GM12872 (cell line): ENCODE measurements around the gene ROBO1.

ENCODE experiments used
- CTCF ChIP-seq: IDR thresholded peaks from 3 replicates; pipeline ENCODE4 v1.5.1; 2011; ENCODE audit warnings: low read depth, mild to moderate bottlenecking, low read length, moderate library complexity; ENCODE audit not compliant: insufficient read depth

Gene ROBO1

GRCh38 chr3:79366414-79366813 lies 401.4 kb downstream of the ROBO1 start:
- no peak for TF ChIP-seq CTCF

GRCh38 chr3:79364784-79365183 lies 403.0 kb downstream of the ROBO1 start:
- TF ChIP-seq CTCF, result no peak

GRCh38 chr3:79362571-79363270 lies 405.1 kb downstream of the ROBO1 start:
- TF ChIP-seq CTCF, result no peak

- peak; percentile 57 for TF ChIP-seq CTCF
Observed at GRCh38 chr3:79361748-79362378, 405.9 kb downstream of the ROBO1 start.

GRCh38 chr3:79358327-79358726 lies 409.5 kb downstream of the ROBO1 start:
- no peak for TF ChIP-seq CTCF

GRCh38 chr3:79354179-79354688 lies 413.6 kb downstream of the ROBO1 start:
- TF ChIP-seq CTCF, result no peak

GRCh38 chr3:79351699-79352098 lies 416.1 kb downstream of the ROBO1 start:
- TF ChIP-seq CTCF, result no peak
